GM13976 (cell line): Measurements from ENCODE around the gene HLA-DOB.
"Not testable (repeated sequence)": the region's sequence is repeated elsewhere in the genome, so short reads cannot be mapped to it uniquely, and the experiment has no call there.

Source experiments
- DNase-seq: peaks from one replicate; pipeline ENCODE4 v3.0.0; 2012; ENCODE audit warnings: low spot score
- in situ Hi-C: fragments of 300-500 bp; cut with MboI; formaldehyde crosslinking; loops from one replicate; pipeline ENCODE4 v1.12.0; 2022; ENCODE audit warnings: low sequenced_read_pairs, mixed read lengths, inconsistent platforms; ENCODE audit not compliant: unreplicated experiment
- TF ChIP-seq, protein P1 (sequence below): IDR thresholded peaks from 2 replicates; pipeline ENCODE4 v1.5.1; 2012; ENCODE audit warnings: borderline replicate concordance, mild to moderate bottlenecking; ENCODE audit not compliant: insufficient read depth; ENCODE audit errors: extremely low read depth, missing control alignments, control extremely low read depth

Gene HLA-DOB

DNA sequence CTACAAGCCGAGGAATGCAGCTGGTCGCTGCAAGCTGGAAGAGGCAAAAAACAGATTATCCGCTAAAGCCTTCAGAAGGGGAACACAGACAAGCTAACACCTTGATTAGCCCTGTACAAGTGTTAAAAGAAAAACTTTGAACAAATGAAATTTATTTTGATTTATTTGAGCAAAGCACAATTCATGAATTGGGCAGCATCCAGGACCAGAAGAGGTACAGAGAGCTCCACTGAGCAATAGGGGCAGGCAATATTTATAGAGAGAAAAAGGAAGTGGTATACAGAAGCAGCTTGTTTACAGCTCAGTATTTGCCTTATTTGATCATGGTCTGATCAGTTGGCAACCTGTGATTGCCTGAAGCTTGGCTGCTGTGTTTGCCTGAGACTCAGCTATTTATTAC lies 17.6 kb downstream of the HLA-DOB start:
- TF ChIP-seq, protein P1, sequence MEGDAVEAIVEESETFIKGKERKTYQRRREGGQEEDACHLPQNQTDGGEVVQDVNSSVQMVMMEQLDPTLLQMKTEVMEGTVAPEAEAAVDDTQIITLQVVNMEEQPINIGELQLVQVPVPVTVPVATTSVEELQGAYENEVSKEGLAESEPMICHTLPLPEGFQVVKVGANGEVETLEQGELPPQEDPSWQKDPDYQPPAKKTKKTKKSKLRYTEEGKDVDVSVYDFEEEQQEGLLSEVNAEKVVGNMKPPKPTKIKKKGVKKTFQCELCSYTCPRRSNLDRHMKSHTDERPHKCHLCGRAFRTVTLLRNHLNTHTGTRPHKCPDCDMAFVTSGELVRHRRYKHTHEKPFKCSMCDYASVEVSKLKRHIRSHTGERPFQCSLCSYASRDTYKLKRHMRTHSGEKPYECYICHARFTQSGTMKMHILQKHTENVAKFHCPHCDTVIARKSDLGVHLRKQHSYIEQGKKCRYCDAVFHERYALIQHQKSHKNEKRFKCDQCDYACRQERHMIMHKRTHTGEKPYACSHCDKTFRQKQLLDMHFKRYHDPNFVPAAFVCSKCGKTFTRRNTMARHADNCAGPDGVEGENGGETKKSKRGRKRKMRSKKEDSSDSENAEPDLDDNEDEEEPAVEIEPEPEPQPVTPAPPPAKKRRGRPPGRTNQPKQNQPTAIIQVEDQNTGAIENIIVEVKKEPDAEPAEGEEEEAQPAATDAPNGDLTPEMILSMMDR, result no peak
- DNase-seq, result no peak
- in situ Hi-C loops, result loop anchor here (5.0 to 25.0 kb wide), 2 partner anchors 382 to 562 kb away; no protein-coding TSS in a partner anchor

DNA sequence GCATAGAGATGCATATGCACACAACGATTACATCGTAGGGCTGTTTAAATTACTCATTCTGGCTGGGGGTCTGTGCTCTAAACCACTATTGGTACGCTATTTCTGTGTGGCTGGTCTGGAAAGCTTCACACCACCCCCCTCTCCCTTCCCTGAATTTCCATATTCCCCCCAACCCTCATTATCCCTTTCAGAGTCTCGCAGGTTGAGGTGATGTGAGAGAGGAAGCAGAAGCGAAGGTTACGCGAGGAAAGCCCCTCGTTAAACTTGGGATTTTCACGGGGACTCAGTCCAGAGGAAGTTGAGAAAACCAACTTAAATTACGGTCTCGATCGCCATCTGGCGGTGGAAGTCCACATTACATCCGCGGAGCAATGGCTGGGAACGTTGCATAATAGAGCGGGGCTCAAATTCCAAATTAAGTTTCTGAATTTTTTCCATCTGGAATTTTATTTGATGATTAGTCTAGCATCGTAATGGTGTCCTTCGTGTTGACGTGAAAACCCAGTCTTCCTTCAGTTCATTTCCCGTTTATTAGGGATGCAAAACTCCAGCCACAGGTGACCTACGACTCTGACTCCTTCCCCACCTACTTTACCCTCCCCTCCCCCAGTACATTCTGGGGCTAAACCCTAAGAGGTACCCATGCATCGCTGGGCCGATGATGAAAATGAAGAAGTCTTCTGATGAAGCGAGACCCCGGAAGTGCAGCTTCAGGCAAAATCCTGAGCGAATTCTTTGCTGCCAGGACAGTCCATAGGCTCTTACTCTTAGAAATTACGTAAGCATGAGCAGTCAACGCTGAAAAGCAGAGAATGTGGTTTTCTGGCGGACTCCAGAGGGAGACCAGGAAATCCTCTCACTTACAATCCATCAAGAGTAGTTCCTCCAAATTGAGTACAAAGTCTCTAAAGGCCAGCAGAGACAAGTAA lies 19.7 kb downstream of the HLA-DOB start:
- peak; percentile 53 for DNase-seq
- in situ Hi-C loops, result loop anchor here (5.0 to 25.0 kb wide), 2 partner anchors 380 to 560 kb away; no protein-coding TSS in a partner anchor
- TF ChIP-seq, protein P1, result peak; percentile 93

DNA sequence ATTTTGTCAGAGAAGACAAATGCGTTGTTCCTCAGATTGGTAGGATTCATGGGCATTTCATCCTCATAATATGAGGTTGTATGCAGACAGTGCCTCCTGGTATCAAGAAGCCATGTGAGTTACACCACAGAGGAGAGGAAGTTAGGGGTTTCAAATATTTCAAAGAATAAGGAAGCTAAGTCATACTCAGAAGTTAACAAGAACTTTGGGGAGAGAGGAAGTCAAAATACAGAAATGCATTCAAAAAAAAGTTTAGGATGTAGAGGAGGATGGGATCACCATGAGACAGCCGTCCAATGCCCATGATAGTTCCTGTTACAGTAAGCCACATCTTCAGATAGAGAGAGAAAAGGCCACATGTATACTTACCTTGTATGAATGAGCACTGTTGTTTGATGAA lies 22.3 kb downstream of the HLA-DOB start:
- TF ChIP-seq, protein P1, result no peak
- in situ Hi-C loops, result loop anchor here (25.0 kb wide), 1 partner anchor 557 kb away; no protein-coding TSS in a partner anchor

DNA sequence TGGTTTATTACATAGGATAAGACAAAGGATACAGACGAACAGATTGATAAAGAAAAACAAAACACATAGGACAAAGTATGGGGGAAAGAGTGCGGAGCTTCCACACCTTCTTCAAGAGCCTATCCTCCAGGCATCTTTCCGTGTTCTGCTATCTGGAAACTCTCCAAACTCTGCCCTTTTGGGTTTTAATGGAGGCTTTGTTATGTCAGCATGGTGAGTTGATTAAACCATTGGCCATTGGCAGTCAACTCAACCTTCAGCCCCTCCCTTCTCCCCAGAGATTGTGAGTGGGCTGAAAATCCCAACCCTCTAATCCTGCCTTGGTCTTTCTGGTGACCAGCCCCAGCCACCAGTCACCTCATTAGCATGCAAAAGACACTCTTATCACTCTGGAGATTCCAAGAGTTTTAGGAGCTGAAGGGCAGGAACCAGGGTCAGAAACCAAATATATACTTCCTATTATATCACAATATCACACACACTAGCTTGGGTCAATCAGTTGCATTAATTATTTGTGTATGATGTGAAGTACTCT lies 23.8 kb downstream of the HLA-DOB start:
- DNase-seq, result no peak
- in situ Hi-C loops, result loop anchor here (25.0 kb wide), 1 partner anchor 556 kb away; no protein-coding TSS in a partner anchor
- TF ChIP-seq, protein P1, result no peak

More for the DNA sequence above, 22.3 kb downstream of the HLA-DOB start:
- DNase-seq, result no peak

DNA sequence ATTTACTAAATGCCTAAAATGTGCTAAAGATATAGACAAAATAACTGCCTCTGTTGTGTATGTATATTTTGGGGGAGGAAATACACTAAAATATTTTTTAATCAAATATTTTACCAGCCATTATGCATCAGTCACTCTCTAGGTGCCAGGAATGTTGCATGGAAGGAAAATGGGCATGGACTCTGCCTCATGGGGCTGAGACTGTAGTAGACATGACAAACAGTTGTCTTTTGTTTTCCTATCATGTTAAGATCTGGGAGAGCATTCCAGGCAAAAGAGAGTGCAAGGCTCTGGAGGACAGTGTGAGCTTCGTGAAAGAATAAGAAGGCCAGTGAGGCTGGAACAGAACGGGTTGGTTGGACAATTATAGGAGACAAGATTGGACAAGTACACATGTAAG lies 26.5 kb downstream of the HLA-DOB start:
- in situ Hi-C loops, result loop anchor here (25.0 kb wide), 1 partner anchor 553 kb away; no protein-coding TSS in a partner anchor
- TF ChIP-seq, protein P1, result no peak
- no peak for DNase-seq

DNA sequence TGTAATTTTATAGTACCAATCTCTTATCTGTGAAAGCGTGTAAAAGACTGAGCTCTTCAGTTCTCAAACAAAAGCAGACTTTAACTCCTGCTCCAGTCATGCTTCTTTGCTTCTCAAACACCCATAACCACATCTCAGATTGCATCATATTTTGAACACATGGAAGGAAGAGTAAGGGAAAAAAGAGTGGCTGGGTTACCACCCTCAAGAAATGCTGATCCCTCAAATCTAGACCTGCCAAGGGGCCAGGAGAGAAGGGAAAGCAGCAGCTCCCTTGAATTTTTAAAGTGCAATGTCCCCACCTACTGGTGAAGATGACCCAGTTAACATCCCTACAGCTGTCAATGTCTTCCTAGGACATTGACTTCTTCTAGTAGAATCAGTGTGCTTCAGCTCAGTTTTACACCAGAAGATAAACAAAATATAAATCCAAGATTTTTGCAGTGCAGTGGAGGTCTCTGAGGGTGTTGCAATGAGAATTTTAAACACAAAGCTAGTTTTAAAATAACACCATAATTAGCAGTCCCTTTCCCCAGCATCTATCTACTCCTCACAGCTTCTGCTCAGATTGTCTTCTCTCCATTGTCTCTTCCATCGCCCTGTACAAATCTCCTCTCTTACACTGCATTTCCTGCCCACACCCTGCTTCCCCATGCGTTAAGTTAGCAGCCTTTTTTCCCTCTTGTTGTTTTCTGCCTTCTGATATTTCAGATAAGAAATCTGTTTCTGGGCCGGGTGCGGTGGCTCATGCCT lies 30.8 kb downstream of the HLA-DOB start:
- in situ Hi-C loops, result loop anchor here (25.0 kb wide), 1 partner anchor 549 kb away; no protein-coding TSS in a partner anchor
- DNase-seq, result peak; percentile 55
- TF ChIP-seq, protein P1, result peak; percentile 55

DNA sequence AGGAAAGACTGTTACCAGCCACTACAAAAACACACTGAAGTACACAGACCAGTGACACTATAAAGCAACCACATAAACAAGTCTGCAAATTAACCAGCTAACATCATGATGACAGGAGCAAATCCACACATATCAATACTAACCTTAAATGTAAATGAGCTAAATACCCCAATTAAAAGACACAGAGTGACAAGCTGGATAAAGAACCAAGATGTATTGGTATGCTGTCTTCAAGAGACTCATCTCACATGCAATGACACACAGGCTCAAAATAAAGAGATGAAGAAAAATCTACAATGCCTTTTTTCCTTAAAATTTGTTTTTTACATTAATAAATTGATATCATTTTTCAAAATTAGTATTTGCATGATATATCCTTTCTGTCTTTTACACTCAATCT lies 33.9 kb downstream of the HLA-DOB start:
- in situ Hi-C loops, result loop anchor here (25.0 kb wide), 1 partner anchor 546 kb away; no protein-coding TSS in a partner anchor
- not testable (repeated sequence) for DNase-seq
